Measurements from ENCODE around the gene PPP1R9A. TPM values are rescaled to one million over a fixed set of nuclear protein-coding genes. Genes with fewer than 3 reads are reported as not detected.

PPP1R9A gene
- total RNA-seq, 1 donor from 2014 or later, result 57.2 TPM

DNA sequence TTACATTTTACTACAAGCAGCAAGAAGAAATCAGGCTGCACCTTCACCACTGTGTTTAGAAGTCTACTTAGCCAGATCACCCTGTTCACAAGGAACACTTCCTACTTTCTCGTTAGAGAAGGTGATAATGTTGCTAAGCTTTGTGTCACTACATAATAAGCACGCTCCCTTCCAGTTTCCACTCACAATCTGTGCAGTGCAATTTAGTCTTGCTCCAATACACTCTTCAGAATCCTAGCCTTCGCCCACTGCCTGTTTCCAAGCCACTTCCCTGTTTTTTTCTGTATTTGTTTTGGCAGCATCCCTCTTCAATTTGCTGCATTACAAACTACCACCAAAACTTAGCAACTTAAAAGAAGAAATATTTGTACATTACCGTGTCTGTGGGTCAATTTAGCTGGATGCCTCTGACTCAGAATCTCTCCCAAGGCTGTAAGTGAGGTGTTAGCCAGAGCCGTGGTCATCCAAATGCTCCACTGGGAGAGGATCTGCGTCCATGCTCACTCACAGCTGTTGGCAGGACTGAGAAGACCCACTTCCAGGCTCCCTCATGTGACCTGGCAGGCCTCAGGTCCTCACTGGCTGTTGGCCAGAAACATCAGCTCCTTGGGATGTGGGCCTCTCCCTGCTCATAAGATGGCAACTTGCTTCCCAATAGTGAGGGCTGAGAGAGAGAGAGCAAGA lies 306.6 kb downstream of the PPP1R9A start:
- no peak for DNase-seq (ENCODE audit: low spot score, unreplicated experiment)
- no peak overlapping the region for H3K4me3 Mint-ChIP-seq (ENCODE audit: low read depth)
- H3K27ac Mint-ChIP-seq, result no peak overlapping the region
- H3K4me1 Mint-ChIP-seq (ENCODE audit: low read depth), result no peaks in the 10 kb centered on the region
- TF ChIP-seq, protein P1, sequence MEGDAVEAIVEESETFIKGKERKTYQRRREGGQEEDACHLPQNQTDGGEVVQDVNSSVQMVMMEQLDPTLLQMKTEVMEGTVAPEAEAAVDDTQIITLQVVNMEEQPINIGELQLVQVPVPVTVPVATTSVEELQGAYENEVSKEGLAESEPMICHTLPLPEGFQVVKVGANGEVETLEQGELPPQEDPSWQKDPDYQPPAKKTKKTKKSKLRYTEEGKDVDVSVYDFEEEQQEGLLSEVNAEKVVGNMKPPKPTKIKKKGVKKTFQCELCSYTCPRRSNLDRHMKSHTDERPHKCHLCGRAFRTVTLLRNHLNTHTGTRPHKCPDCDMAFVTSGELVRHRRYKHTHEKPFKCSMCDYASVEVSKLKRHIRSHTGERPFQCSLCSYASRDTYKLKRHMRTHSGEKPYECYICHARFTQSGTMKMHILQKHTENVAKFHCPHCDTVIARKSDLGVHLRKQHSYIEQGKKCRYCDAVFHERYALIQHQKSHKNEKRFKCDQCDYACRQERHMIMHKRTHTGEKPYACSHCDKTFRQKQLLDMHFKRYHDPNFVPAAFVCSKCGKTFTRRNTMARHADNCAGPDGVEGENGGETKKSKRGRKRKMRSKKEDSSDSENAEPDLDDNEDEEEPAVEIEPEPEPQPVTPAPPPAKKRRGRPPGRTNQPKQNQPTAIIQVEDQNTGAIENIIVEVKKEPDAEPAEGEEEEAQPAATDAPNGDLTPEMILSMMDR (IDR thresholded peaks at IDR 0.05; ENCODE audit: unreplicated experiment), result no peak
- no peaks in the 10 kb centered on the region for H3K27me3 Mint-ChIP-seq
- H3K9me3 Mint-ChIP-seq (ENCODE audit: low read depth), result peaks cover 8% of the 10 kb centered on the region
- H3K36me3 Mint-ChIP-seq (ENCODE audit: insufficient read depth), result peaks cover 34% of the 10 kb centered on the region

DNA sequence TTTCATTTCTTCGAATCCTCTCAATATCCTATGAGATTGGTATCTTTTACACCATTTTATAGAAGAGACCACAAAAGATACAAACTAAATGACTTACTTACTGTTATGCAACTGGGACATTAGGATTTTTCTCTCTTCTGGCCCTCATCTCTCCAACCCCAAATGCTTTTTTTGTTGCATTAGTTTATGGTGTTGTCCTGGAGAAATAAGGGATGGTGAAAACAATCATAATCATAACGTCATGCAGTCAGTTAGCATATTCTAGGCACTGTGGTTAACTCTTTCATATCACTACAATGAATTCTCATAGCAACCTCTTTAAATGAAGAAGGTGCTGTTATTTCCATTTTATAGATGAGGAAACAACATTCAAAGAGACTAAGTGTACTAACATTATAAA lies 312.3 kb downstream of the PPP1R9A start:
- no peak for DNase-seq (ENCODE audit: low spot score, unreplicated experiment)
- H3K4me3 Mint-ChIP-seq (ENCODE audit: low read depth), result no peak overlapping the region
- peaks cover 18% of the 10 kb centered on the region for H3K36me3 Mint-ChIP-seq (ENCODE audit: insufficient read depth)
- TF ChIP-seq, protein P1 (IDR thresholded peaks at IDR 0.05; ENCODE audit: unreplicated experiment), result no peak
- H3K27me3 Mint-ChIP-seq, result no peaks in the 10 kb centered on the region
- H3K4me1 Mint-ChIP-seq (ENCODE audit: low read depth), result no peaks in the 10 kb centered on the region
- peaks cover 8% of the 10 kb centered on the region for H3K9me3 Mint-ChIP-seq (ENCODE audit: low read depth)
- no peak overlapping the region for H3K27ac Mint-ChIP-seq

DNA sequence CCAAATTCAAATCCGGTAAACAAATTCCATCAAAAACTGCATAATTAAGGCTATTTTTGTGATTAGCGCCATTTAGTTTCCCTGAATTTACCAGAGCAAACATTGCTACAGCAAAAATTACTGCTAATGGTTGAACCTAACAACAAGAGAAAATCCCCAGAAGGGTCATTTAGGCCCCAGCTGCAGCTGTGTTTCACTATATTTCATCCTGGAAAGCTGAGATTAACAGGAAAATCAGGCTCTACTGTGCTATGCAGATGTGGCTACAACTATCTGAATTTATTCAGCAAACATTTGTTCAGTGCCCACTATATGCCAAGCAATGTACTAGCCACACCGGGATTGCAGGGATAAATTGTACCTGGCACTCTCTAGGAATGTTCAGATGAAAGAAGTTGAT lies 312.9 kb downstream of the PPP1R9A start:
- H3K4me3 Mint-ChIP-seq (ENCODE audit: low read depth), result no peak overlapping the region
- H3K9me3 Mint-ChIP-seq (ENCODE audit: low read depth), result peaks cover 8% of the 10 kb centered on the region
- no peak overlapping the region for H3K27ac Mint-ChIP-seq
- H3K4me1 Mint-ChIP-seq (ENCODE audit: low read depth), result no peaks in the 10 kb centered on the region
- DNase-seq (ENCODE audit: low spot score, unreplicated experiment), result no peak
- H3K36me3 Mint-ChIP-seq (ENCODE audit: insufficient read depth), result peaks cover 16% of the 10 kb centered on the region
- no peaks in the 10 kb centered on the region for H3K27me3 Mint-ChIP-seq
- TF ChIP-seq, protein P1 (IDR thresholded peaks at IDR 0.05; ENCODE audit: unreplicated experiment), result no peak

DNA sequence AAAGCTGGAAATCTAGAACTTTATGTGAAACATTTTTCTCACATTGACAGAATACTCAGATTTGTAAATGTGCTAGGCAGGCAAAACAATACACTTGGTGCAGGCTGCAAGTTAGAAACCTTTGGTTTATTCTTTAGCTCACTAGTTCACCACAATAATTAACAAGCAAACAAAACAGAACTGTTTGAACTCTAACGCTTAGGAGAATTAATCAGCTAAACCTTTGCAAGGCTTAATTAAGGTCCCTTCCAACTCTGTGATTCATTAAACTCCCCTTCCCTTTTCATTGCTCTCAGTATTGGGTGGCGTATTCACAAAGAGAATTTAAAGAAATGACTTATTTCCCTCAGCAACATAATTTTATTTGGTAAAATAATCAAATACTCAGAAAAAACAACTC lies 317.9 kb downstream of the PPP1R9A start:
- no peak for DNase-seq (ENCODE audit: low spot score, unreplicated experiment)
- peaks cover 25% of the 10 kb centered on the region for H3K36me3 Mint-ChIP-seq (ENCODE audit: insufficient read depth)
- TF ChIP-seq, protein P1 (IDR thresholded peaks at IDR 0.05; ENCODE audit: unreplicated experiment), result no peak
- H3K27me3 Mint-ChIP-seq, result no peaks in the 10 kb centered on the region
- H3K27ac Mint-ChIP-seq, result no peak overlapping the region
- H3K9me3 Mint-ChIP-seq (ENCODE audit: low read depth), result peaks cover 14% of the 10 kb centered on the region
- no peak overlapping the region for H3K4me3 Mint-ChIP-seq (ENCODE audit: low read depth)
- H3K4me1 Mint-ChIP-seq (ENCODE audit: low read depth), result no peaks in the 10 kb centered on the region

DNA sequence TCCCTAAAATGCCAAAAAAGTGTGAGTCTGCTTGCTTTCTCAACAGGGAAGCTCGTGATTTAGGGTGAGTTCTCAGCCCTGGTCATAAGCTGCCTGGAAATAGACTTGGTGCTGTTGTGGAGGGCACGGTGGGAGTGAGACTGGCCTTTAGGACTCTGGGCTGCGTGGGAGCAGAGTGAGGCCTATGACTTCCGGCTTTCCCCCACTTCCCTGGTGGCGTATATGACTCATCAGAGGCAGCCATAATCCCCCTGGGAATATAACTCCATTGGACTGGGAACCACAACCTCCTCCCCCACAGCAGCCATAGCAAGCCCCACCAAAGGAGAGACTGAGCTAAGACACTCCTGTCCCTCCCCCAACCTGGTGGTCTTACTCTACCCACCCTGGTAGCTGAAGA lies 321.9 kb downstream of the PPP1R9A start:
- Mint-ChIP-seq H3K9me3 (ENCODE audit: low read depth) (peaks cover 28% of the 10 kb centered on the region), H3K4me1 (ENCODE audit: low read depth) (no peaks in the 10 kb centered on the region), H3K36me3 (ENCODE audit: insufficient read depth) (peaks cover 35% of the 10 kb centered on the region), H3K27ac (no peak overlapping the region), H3K27me3 (no peaks in the 10 kb centered on the region), H3K4me3 (ENCODE audit: low read depth) (no peak overlapping the region)
- DNase-seq (ENCODE audit: low spot score, unreplicated experiment), result no peak
- TF ChIP-seq, protein P1 (IDR thresholded peaks at IDR 0.05; ENCODE audit: unreplicated experiment), result no peak

All from progenitor cell of endocrine pancreas (in vitro differentiated cells).